Upper lobe of right lung (tissue), 1 donor: ENCODE data around the gene PLEKHA1. TPM values are rescaled to one million over a fixed set of nuclear protein-coding genes. Genes with fewer than 3 reads are reported as not detected.

ENCODE experiments used
- ATAC-seq: fragments of 200-7000 bp; cut with Tn5 transposase; one replicate; pipeline ENCODE4 v1.9.1; 2020; ENCODE audit warnings: mild to moderate bottlenecking, moderate library complexity
- DNase-seq: peaks from one replicate; pipeline ENCODE4 v3.0.0-alpha.2; 2020
- H3K27ac ChIP-seq: fragments of 200-600 bp; one replicate; pipeline ENCODE4 v1.8.0; 2022
- H3K27me3 ChIP-seq: fragments of 200-600 bp; one replicate; pipeline ENCODE4 v1.8.0; 2022; ENCODE audit warnings: mild to moderate bottlenecking
- H3K36me3 ChIP-seq: fragments of 200-600 bp; one replicate; pipeline ENCODE4 v1.8.0; 2022
- H3K4me1 ChIP-seq: fragments of 200-600 bp; one replicate; pipeline ENCODE4 v1.8.0; 2022
- H3K4me3 ChIP-seq: fragments of 200-600 bp; one replicate; pipeline ENCODE4 v1.8.0; 2022; ENCODE audit warnings: mild to moderate bottlenecking
- H3K9me3 ChIP-seq: fragments of 200-600 bp; one replicate; pipeline ENCODE4 v1.8.0; 2022
- intact Hi-C: fragments of 100-400 bp; cut with DNase I; formaldehyde crosslinking; loops from one replicate; pipeline ENCODE4 v1.11.0; 2022
- total RNA-seq: library from RNA; stranded (reverse); fragmentation: NEBNext Ultra II Directional; extraction: Animal tissue kit (Norgen Biotek cat#: 25700); gene quantifications from one replicate; pipeline ENCODE4 v1.2.1, GENCODE V29; 2021
- TF ChIP-seq, protein P1 (sequence below): fragments of 200-600 bp; IDR thresholded peaks from one replicate; pipeline ENCODE4 v1.8.0; 2022; ENCODE audit warnings: antibody characterized with exemption
- donor health status: DM: no; HTN: yes; CAD: no; lungs with severe emphysema.

The PLEKHA1 gene
- total RNA-seq, 1 donor from 2014 or later = 59.9 TPM

DNA sequence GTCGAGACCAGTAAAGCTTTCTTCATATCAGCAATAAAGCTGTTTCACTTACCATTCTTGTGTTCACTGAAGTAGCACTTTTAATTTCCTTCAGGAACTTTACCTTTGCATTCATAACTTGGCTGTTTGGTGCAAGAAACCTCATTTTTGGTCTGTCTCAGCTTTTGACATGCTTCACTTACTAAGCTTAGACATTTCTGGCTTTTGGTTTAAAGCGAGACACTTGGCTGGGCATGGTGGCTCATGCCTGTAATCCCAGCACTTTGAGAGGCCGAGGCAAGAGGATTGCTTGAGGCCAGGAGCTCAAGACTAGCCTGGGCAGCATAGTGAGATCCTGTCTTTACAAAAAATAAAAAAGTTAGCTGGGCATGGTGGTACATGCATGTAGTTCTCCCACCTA is 15.8 kb downstream of the PLEKHA1 start:
- Histone ChIP-seq H3K4me1 (no peaks in the 10 kb centered on the region), H3K27ac (no peak overlapping the region), H3K9me3 (no peaks in the 10 kb centered on the region), H3K27me3 (no peaks in the 10 kb centered on the region), H3K4me3 (no peak overlapping the region), H3K36me3 (peaks cover 21% of the 10 kb centered on the region)
- intact Hi-C loops = no loop called here
- TF ChIP-seq, protein P1, sequence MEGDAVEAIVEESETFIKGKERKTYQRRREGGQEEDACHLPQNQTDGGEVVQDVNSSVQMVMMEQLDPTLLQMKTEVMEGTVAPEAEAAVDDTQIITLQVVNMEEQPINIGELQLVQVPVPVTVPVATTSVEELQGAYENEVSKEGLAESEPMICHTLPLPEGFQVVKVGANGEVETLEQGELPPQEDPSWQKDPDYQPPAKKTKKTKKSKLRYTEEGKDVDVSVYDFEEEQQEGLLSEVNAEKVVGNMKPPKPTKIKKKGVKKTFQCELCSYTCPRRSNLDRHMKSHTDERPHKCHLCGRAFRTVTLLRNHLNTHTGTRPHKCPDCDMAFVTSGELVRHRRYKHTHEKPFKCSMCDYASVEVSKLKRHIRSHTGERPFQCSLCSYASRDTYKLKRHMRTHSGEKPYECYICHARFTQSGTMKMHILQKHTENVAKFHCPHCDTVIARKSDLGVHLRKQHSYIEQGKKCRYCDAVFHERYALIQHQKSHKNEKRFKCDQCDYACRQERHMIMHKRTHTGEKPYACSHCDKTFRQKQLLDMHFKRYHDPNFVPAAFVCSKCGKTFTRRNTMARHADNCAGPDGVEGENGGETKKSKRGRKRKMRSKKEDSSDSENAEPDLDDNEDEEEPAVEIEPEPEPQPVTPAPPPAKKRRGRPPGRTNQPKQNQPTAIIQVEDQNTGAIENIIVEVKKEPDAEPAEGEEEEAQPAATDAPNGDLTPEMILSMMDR = no peak
- ATAC-seq (no peak), DNase-seq (no peak)

DNA sequence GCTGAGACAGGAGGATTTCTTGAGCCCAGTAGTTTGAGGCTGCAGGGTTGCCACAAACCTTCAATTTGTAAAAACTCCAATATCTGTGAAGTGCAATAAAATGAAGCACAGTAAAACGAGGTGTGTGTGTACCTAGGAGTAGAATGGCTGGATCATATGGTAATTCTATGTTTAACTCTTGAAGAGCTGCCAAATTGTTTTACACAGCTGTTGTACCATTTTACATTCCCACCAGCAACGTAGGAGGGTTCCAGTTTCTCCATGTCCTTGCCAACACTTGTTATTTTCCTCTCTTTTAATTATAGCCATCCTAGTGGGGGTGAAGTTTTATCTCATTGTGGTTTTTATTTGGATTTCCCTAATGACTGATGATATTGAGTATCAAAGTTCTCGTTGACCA is 16.2 kb downstream of the PLEKHA1 start:
- DNase-seq (no peak), ATAC-seq (no peak)
- intact Hi-C loops = no loop called here
- peaks cover 22% of the 10 kb centered on the region for H3K36me3 ChIP-seq
- no peaks in the 10 kb centered on the region for H3K27me3 ChIP-seq
- H3K9me3 ChIP-seq = no peaks in the 10 kb centered on the region
- TF ChIP-seq, protein P1 = no peak
- no peaks in the 10 kb centered on the region for H3K4me1 ChIP-seq
- H3K27ac ChIP-seq = no peak overlapping the region
- H3K4me3 ChIP-seq = no peak overlapping the region

DNA sequence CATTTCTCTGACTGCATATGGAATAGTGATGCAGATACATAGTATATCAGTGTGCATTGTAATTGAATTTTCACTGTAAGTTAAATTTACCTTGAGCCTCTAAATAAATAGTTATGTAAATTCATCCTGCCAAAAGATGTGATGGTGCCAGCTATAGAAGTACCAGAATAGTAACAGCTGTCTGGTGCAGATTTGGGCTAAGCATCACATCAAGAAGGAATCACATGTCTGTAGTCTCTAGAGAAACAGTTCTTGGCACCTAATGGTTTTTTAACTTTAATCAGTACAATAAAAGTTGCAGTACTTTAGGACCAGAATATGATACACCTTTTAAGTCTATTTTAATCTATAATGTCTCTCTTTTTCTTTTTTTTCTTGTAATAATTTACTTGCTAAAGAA is 17.4 kb downstream of the PLEKHA1 start:
- TF ChIP-seq, protein P1 = no peak
- intact Hi-C loops = no loop called here
- DNase-seq = no peak

DNA sequence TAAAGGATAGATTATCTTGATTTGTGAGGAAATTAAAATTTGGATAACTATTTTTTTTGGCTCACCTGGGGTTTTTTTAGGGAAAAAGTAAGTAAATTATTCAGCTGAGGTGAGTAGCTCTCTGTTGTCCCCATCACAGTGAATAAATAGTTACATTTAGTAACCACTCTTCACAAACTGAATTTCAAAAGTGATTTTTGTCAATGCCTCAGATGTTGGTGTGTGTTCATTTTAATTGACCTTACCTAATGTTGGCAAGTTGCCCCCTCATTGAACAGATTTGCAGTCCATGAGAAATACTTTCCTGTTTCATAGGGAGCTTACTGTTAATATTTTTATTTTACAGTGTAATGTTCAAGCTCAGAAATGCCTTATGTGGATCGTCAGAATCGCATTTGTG is 18.3 kb downstream of the PLEKHA1 start:
- Histone ChIP-seq H3K9me3 (no peaks in the 10 kb centered on the region), H3K36me3 (peaks cover 37% of the 10 kb centered on the region), H3K4me3 (no peak overlapping the region), H3K4me1 (no peaks in the 10 kb centered on the region), H3K27me3 (no peaks in the 10 kb centered on the region), H3K27ac (no peak overlapping the region)
- DNase-seq (no peak), ATAC-seq (no peak)
- TF ChIP-seq, protein P1 = no peak
- intact Hi-C loops = no loop called here

More for the DNA sequence above, 17.4 kb downstream of the PLEKHA1 start:
- Histone ChIP-seq H3K27ac (no peak overlapping the region), H3K4me1 (no peaks in the 10 kb centered on the region), H3K27me3 (no peaks in the 10 kb centered on the region), H3K4me3 (no peak overlapping the region), H3K36me3 (peaks cover 28% of the 10 kb centered on the region), H3K9me3 (no peaks in the 10 kb centered on the region)
- ATAC-seq = no peak

DNA sequence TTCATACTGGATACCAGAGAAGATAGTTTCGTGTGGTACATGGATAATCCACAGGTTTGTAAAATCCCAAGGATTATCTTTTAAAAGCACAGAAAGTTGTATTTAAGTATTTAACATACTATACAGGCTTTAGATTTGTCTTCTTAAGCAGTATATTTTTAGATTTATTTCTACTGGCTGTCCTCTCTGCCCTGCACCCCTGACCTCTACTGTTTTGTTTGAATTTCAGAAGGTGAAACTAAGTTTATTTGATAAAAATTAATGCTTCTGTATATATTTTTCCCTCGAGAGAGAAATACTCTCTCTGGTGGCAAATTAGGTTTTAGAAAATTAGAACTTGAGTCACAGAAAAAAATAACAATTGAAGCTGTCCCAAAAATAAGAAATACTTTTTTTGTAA is 18.8 kb downstream of the PLEKHA1 start:
- Histone ChIP-seq H3K9me3 (no peaks in the 10 kb centered on the region), H3K4me1 (no peaks in the 10 kb centered on the region), H3K4me3 (no peak overlapping the region), H3K27ac (no peak overlapping the region), H3K36me3 (peaks cover 41% of the 10 kb centered on the region), H3K27me3 (no peaks in the 10 kb centered on the region)
- ATAC-seq = no peak
- intact Hi-C loops = no loop called here
- TF ChIP-seq, protein P1 = no peak
- no peak for DNase-seq

DNA sequence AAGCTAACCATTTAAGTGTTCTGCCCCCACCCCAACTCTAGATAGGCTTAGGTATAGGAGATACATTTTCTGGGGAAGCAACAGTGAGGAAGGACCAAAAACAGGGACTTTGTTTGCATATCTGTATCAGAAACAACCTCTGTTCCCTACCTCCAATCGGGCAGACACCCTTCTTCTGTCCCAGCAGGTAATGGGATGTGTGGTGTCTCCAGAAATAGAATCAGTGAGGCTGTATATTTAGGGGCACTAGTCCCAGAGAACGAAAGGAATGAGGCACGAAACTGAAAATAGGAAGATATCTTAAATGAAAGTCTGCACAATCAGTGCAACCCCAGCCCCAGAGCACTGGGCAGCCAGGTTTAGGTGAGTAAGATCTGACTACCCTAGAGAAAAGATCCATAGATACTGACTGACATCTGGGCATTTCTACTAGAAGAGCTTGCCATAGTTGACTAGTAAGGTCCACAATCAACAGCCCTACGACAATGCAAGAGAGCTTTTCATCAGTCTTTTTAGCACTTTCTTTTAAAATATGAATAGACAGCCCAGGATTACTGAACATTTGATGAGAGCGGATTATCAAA is 28.1 kb downstream of the PLEKHA1 start:
- TF ChIP-seq, protein P1 = no peak
- ATAC-seq = no peak
- Histone ChIP-seq H3K27ac (no peak overlapping the region), H3K36me3 (peaks cover 23% of the 10 kb centered on the region), H3K9me3 (no peaks in the 10 kb centered on the region), H3K4me1 (no peaks in the 10 kb centered on the region), H3K4me3 (no peak overlapping the region), H3K27me3 (no peaks in the 10 kb centered on the region)
- DNase-seq = no peak
- intact Hi-C loops = no loop called here
